ENCODE results near the gene SUFU. TPM values are rescaled to one million over a fixed set of nuclear protein-coding genes. Genes with fewer than 3 reads are reported as not detected.

SUFU gene
- total RNA-seq, 1 donor from 2014 or later = 19.9 TPM

DNA sequence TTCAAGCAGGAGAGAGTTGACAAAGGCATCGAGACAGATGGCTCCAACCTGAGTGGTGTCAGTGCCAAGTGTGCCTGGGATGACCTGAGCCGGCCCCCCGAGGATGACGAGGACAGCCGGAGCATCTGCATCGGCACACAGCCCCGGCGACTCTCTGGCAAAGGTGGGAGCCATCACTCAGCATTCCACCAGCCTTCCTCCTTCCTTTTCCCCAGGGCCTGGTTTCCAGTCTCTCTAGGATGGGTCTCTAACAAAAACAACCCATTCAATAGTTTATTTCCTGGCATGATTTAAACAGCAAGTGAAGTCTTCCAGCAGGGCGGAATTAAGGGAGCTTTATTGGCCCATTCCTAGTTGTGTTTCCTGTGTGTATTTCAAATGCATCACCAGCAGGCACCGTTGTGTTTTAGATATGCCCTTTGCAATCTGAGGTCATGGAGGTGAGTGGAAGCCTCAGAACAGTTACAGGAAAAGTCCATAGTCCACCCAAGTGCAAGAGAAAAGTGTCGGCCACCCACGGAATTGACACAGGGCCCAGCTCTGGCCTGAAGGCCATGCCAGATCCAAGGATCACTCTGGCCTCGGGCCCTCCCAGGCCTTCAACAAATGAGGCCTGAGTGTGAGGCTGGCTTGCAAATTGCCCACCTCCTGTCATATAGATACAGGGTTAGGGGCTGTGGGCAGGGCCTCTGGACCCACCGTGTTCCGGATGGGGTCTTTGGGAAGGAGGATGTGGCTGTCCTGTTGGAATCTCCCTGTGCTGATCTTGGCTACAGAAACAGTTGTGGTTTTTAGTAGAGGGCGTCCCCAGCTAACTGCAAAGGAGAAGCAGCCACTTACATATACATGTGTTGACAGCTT, 93.6 kb downstream of the SUFU start:
- Mint-ChIP-seq H3K36me3 (ENCODE audit: unreplicated experiment) (peaks cover 9% of the 10 kb centered on the region), H3K4me3 (ENCODE audit: unreplicated experiment) (no peak overlapping the region), H3K4me1 (ENCODE audit: low read depth, unreplicated experiment) (peaks cover 7% of the 10 kb centered on the region), H3K27me3 (ENCODE audit: unreplicated experiment) (peaks cover 9% of the 10 kb centered on the region), H3K27ac (ENCODE audit: unreplicated experiment) (no peak overlapping the region), H3K9me3 (ENCODE audit: unreplicated experiment) (peaks cover 5% of the 10 kb centered on the region)
- TF ChIP-seq, protein P1, sequence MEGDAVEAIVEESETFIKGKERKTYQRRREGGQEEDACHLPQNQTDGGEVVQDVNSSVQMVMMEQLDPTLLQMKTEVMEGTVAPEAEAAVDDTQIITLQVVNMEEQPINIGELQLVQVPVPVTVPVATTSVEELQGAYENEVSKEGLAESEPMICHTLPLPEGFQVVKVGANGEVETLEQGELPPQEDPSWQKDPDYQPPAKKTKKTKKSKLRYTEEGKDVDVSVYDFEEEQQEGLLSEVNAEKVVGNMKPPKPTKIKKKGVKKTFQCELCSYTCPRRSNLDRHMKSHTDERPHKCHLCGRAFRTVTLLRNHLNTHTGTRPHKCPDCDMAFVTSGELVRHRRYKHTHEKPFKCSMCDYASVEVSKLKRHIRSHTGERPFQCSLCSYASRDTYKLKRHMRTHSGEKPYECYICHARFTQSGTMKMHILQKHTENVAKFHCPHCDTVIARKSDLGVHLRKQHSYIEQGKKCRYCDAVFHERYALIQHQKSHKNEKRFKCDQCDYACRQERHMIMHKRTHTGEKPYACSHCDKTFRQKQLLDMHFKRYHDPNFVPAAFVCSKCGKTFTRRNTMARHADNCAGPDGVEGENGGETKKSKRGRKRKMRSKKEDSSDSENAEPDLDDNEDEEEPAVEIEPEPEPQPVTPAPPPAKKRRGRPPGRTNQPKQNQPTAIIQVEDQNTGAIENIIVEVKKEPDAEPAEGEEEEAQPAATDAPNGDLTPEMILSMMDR (IDR thresholded peaks at IDR 0.05; ENCODE audit: partially characterized antibody, unreplicated experiment) = no peak
- DNase-seq = no peak

DNA sequence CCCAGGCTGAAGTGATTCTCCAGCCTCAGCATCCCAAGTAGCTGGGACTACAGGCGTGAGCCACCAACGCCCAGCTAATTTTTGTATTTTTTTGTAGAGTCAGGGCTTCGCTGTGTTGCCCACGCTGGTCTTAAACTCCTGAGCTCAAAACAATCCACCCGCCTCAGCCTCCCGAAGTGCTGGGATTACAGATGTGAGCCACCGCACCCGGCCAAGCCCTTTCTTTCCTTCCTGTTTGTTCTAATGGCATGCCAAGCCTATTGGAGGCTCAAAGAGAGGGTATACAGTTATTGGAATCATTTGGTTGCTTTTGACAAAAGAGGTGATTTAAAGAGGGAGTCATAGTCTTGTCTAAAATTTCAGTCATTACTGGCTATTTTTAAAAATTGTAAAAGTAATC, 94.5 kb downstream of the SUFU start:
- no peak for DNase-seq
- peaks cover 7% of the 10 kb centered on the region for H3K4me1 Mint-ChIP-seq (ENCODE audit: low read depth, unreplicated experiment)
- no peak overlapping the region for H3K27ac Mint-ChIP-seq (ENCODE audit: unreplicated experiment)
- peaks cover 5% of the 10 kb centered on the region for H3K9me3 Mint-ChIP-seq (ENCODE audit: unreplicated experiment)
- TF ChIP-seq, protein P1 (IDR thresholded peaks at IDR 0.05; ENCODE audit: partially characterized antibody, unreplicated experiment) = no peak
- peaks cover 9% of the 10 kb centered on the region for H3K36me3 Mint-ChIP-seq (ENCODE audit: unreplicated experiment)
- H3K27me3 Mint-ChIP-seq (ENCODE audit: unreplicated experiment) = peaks cover 9% of the 10 kb centered on the region
- H3K4me3 Mint-ChIP-seq (ENCODE audit: unreplicated experiment) = no peak overlapping the region

DNA sequence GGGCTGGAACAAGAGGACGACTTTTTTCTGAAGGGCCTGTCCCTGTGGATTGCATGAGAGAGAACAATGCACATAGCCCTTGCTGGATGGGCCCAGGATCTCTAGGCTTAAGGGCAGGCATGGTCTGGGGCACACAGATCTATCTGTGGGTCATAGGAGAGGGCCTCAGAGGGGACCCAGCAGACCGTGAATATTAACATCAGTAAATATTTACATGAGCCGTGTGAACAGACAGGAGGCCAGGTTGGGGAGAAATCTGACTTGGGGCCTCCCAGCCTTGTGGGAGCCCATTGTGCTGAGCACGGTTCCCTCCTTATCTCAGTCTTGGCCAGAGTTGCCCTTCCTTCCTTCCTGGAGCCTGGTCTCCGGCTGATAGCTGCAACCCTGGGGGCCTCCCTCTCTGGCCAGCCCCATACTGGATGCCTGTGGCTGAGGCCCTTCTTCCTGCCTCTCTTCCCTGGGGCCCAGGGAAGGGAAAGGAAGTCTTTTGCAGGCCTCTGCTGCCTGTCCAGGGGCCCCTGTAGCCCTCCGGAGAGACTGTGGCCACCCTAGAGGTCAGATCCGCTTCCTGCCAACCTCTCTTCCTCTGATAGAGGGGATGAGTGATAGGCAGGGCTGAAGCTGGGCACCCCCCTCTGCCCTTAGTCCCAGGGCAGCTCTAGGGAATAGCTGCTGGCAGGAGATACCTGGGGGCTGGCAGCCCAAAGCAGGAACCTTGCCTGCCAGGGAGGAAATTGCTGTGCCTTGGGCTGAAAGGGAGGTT, 96.0 kb downstream of the SUFU start:
- peaks cover 9% of the 10 kb centered on the region for H3K36me3 Mint-ChIP-seq (ENCODE audit: unreplicated experiment)
- no peak overlapping the region for H3K27ac Mint-ChIP-seq (ENCODE audit: unreplicated experiment)
- H3K4me3 Mint-ChIP-seq (ENCODE audit: unreplicated experiment) = no peak overlapping the region
- peaks cover 7% of the 10 kb centered on the region for H3K27me3 Mint-ChIP-seq (ENCODE audit: unreplicated experiment)
- H3K9me3 Mint-ChIP-seq (ENCODE audit: unreplicated experiment) = peaks cover 7% of the 10 kb centered on the region
- TF ChIP-seq, protein P1 (IDR thresholded peaks at IDR 0.05; ENCODE audit: partially characterized antibody, unreplicated experiment) = no peak
- peaks cover 7% of the 10 kb centered on the region for H3K4me1 Mint-ChIP-seq (ENCODE audit: low read depth, unreplicated experiment)
- DNase-seq = no peak

DNA sequence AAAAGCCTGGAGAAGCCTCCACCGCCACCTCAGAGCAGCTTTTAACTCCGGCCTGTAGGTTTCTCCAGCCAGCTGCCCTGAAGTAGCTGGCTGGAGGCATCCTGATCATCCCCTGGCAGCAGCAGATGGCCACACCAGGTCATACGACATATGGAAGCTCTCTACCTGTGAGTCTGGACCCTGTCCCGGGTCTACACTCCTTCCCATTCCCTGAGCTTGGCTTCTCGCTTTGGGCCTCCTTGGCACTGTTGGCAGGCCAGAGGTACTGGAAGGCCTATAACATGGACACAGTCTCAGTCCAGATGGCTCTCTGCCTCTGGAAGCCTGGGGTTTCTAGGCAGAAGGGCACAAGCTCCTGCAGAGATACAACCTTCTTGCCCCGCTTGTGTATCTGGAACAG, 97.0 kb downstream of the SUFU start:
- Mint-ChIP-seq H3K36me3 (ENCODE audit: unreplicated experiment) (peaks cover 9% of the 10 kb centered on the region), H3K27ac (ENCODE audit: unreplicated experiment) (peak overlapping the region; percentile 45), H3K4me3 (ENCODE audit: unreplicated experiment) (no peak overlapping the region), H3K9me3 (ENCODE audit: unreplicated experiment) (peaks cover 7% of the 10 kb centered on the region), H3K4me1 (ENCODE audit: low read depth, unreplicated experiment) (peaks cover 7% of the 10 kb centered on the region), H3K27me3 (ENCODE audit: unreplicated experiment) (peaks cover 3% of the 10 kb centered on the region)
- TF ChIP-seq, protein P1 (IDR thresholded peaks at IDR 0.05; ENCODE audit: partially characterized antibody, unreplicated experiment) = no peak
- DNase-seq = no peak
